ENCODE data around the gene NEURL1. TPM values are rescaled to one million over a fixed set of nuclear protein-coding genes. Genes with fewer than 3 reads are reported as not detected.

Gene NEURL1
- total RNA-seq, 4 donors from 2014 or later = 0.19 TPM; not detected in 3

- H3K27me3 ChIP-seq = peaks cover 0 to 12% (median 0%) of the 10 kb centered on the region in 4 donors
- no peak overlapping the region for H3K4me3 ChIP-seq
- WGBS, 2 donors = 14 to 17% methylated on average over 3 of the region's 3 CpGs
- intact Hi-C loops (cut with DNase I) = no loop called here
- no peaks in the 10 kb centered on the region for H3K36me3 ChIP-seq
- no peak for DNase-seq
- H3K9me3 ChIP-seq = no peaks in the 10 kb centered on the region
- TF ChIP-seq CTCF (IDR thresholded peaks at IDR 0.05) (no peak), POLR2A (IDR thresholded peaks at IDR 0.05) (no peak)
- H3K4me1 ChIP-seq = no peaks in the 10 kb centered on the region
- H3K27ac ChIP-seq = no peak overlapping the region
These were observed 73.0 kb downstream of the NEURL1 start for GRCh38 chr10:103566536-103566935.

DNA sequence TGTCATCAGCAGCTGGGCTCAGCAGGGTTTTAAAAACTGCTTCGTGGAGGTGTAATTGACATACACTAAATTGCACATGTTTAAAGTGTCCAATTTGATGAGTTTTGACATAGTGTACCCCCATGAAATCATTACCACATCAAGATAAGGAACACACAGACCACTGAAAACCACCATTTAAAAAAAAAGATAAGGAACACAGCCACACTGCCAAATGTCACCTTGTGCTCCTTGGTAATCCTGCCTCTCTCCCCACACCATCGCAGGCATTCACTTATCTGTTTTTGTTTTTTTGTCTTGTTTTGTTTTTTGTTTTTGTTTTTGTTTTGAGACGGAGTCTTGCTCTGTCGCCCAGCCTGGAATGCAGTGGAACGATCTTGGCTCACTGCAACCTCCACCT, 75.0 kb downstream of the NEURL1 start:
- Histone ChIP-seq H3K27me3 (peaks cover 0 to 12% (median 0%) of the 10 kb centered on the region in 4 donors), H3K9me3 (no peaks in the 10 kb centered on the region), H3K36me3 (no peaks in the 10 kb centered on the region), H3K4me1 (no peaks in the 10 kb centered on the region), H3K27ac (no peak overlapping the region), H3K4me3 (no peak overlapping the region)
- no peak for TF ChIP-seq POLR2A (IDR thresholded peaks at IDR 0.05)
- no peak for TF ChIP-seq CTCF (IDR thresholded peaks at IDR 0.05)
- DNase-seq = no peak
- WGBS, 2 donors = 87 to 96% methylated on average over 5 of the region's 5 CpGs
- intact Hi-C loops (cut with DNase I) = no loop called here

DNA sequence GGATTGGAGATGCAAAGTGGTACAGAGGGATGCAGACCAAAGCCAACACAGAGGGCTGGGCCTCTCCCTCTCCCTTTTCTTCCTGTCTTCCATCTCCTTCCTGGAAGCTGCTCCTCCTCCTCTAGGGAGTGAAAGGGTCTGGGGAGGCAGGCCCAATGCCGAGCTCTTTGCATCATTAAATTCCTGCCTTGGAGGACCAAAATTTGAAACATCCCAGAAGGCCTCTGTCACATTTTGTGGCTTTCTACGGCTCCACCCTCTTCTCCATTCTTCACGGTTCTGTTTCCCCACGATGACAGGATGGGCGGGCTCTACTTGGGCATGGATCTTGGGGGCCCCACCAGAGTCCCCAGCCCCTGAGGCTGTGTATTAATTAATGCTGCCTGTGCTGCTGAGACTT, 76.4 kb downstream of the NEURL1 start:
- Histone ChIP-seq H3K36me3 (no peaks in the 10 kb centered on the region), H3K4me3 (no peak overlapping the region), H3K27me3 (peaks cover 0 to 6% (median 0%) of the 10 kb centered on the region in 4 donors), H3K4me1 (no peaks in the 10 kb centered on the region), H3K9me3 (no peaks in the 10 kb centered on the region), H3K27ac (no peak overlapping the region)
- intact Hi-C loops (cut with DNase I) = no loop called here
- 39 to 63% methylated on average over 4 to 5 of the region's 5 CpGs for WGBS, 2 donors
- no peak for DNase-seq
- TF ChIP-seq POLR2A (IDR thresholded peaks at IDR 0.05) (no peak), CTCF (IDR thresholded peaks at IDR 0.05) (no peak)

DNA sequence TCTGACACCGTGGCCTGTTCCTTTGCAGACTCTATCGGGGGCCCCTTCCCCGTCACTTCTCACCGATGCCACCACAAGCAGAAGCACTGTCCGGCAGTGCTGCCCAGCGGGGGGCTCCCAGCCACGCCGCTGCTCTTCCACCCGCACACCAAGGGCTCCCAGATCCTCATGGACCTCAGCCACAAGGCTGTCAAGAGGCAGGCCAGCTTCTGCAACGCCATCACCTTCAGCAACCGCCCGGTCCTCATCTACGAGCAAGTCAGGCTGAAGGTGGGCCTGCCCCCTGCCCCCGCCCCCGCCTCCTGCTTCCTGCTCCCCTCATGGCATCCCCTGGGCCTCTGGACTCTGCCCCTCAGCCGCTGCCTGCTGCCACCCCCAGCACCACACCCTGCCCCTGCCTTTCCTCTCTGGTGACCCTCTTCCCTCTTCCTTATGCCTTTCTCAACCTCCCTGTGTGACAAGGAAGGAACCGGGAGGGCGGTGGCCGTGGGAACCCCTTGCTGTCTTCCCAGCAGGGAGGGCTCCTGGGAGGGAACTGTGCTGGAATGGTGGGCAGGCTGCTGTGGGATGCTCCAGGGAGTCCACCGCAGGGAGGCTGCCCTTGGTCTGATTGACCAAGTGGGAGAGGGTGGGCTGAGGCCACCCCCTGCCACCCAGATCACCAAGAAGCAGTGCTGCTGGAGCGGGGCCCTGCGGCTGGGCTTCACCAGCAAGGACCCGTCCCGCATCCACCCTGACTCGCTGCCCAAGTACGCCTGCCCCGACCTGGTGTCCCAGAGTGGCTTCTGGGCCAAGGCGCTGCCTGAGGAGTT, 77.5 kb downstream of the NEURL1 start:
- no peak overlapping the region for H3K4me3 ChIP-seq
- H3K27me3 ChIP-seq = peaks cover 0 to 6% (median 0%) of the 10 kb centered on the region in 4 donors
- TF ChIP-seq CTCF (IDR thresholded peaks at IDR 0.05) (no peak), POLR2A (IDR thresholded peaks at IDR 0.05) (no peak)
- intact Hi-C loops (cut with DNase I) = no loop called here
- WGBS, 2 donors = 85 to 94% methylated on average over 11 of the region's 28 CpGs
- no peaks in the 10 kb centered on the region for H3K4me1 ChIP-seq
- no peak overlapping the region for H3K27ac ChIP-seq
- H3K9me3 ChIP-seq = no peaks in the 10 kb centered on the region
- DNase-seq = no peak
- no peaks in the 10 kb centered on the region for H3K36me3 ChIP-seq

DNA sequence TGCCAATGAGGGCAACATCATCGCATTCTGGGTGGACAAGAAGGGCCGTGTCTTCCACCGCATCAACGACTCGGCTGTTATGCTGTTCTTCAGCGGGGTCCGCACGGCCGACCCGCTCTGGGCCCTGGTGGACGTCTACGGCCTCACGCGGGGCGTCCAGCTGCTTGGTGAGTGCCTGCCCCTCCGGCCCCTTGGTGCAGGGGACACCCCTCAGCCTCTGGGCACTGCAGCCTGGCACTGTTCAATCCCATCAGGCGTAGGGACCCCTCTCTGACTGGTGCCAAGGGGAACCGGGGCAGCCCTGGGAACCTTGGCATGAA, 78.1 kb downstream of the NEURL1 start:
- H3K4me3 ChIP-seq = no peak overlapping the region
- WGBS, 2 donors = 89% methylated on average over 18 of the region's 18 CpGs; no CpG with 5 or more reads in 1 of the 2 donors
- no peak for DNase-seq
- no peaks in the 10 kb centered on the region for H3K4me1 ChIP-seq
- H3K9me3 ChIP-seq = no peaks in the 10 kb centered on the region
- H3K36me3 ChIP-seq = no peaks in the 10 kb centered on the region
- peaks cover 0 to 9% (median 0%) of the 10 kb centered on the region in 4 donors for H3K27me3 ChIP-seq
- intact Hi-C loops (cut with DNase I) = no loop called here
- H3K27ac ChIP-seq = no peak overlapping the region
- no peak for TF ChIP-seq CTCF (IDR thresholded peaks at IDR 0.05)
- TF ChIP-seq POLR2A (IDR thresholded peaks at IDR 0.05) = no peak

All from esophagus squamous epithelium (tissue), 5 donors.